Skeletal muscle satellite cell (primary cell): ENCODE results near the gene C2CD4C.
"Not testable (repeated sequence)": the region's sequence is repeated elsewhere in the genome, so short reads cannot be mapped to it uniquely, and the experiment has no call there.

Source experiments
- H3K27me3 ChIP-seq: 2 replicates; pipeline ENCODE4 v1.7.0; 2013; ENCODE audit warnings: low read length; ENCODE audit not compliant: control insufficient read depth, insufficient read depth
- H3K36me3 ChIP-seq: 2 replicates; pipeline ENCODE4 v1.7.0; 2013; ENCODE audit warnings: mild to moderate bottlenecking, control low read depth, low read length; ENCODE audit not compliant: insufficient read depth
- H3K4me1 ChIP-seq: 2 replicates; pipeline ENCODE4 v1.7.0; 2013; ENCODE audit warnings: low read length; ENCODE audit not compliant: control insufficient read depth, insufficient read depth
- H3K4me2 ChIP-seq: 2 replicates; pipeline ENCODE4 v1.7.0; 2013; ENCODE audit warnings: mild to moderate bottlenecking, low read length
- H3K4me3 ChIP-seq: 2 replicates; pipeline ENCODE4 v1.7.0; 2013; ENCODE audit warnings: low read length
- H3K9ac ChIP-seq: 2 replicates; pipeline ENCODE4 v1.7.0; 2013; ENCODE audit warnings: mild to moderate bottlenecking, low read depth, low read length, moderate library complexity
- H3K9me3 ChIP-seq: replicated peaks from 2 replicates; pipeline ENCODE4 v1.7.0; 2013; ENCODE audit warnings: mild to moderate bottlenecking, control low read depth, low read length

The C2CD4C gene

GRCh38 chr19:423691-424466 is 14.9 kb upstream of the C2CD4C start:
- Histone ChIP-seq H3K9ac (no peak overlapping the region), H3K4me3 (no peak overlapping the region), H3K4me1 (no peaks in the 10 kb centered on the region), H3K4me2 (no peak overlapping the region), H3K36me3 (no peaks in the 10 kb centered on the region), H3K9me3 (no peaks in the 10 kb centered on the region), H3K27me3 (peaks cover 6% of the 10 kb centered on the region)

GRCh38 chr19:422917-423226 is 13.9 kb upstream of the C2CD4C start:
- not testable (repeated sequence) for H3K9me3 ChIP-seq, H3K27me3 ChIP-seq, H3K4me2 ChIP-seq, H3K36me3 ChIP-seq, H3K4me3 ChIP-seq, H3K9ac ChIP-seq, H3K4me1 ChIP-seq

- peaks cover 6% of the 10 kb centered on the region for H3K27me3 ChIP-seq
- H3K9ac ChIP-seq = no peak overlapping the region
- H3K4me1 ChIP-seq = no peaks in the 10 kb centered on the region
- no peaks in the 10 kb centered on the region for H3K9me3 ChIP-seq
- no peak overlapping the region for H3K4me3 ChIP-seq
- no peaks in the 10 kb centered on the region for H3K36me3 ChIP-seq
- no peak overlapping the region for H3K4me2 ChIP-seq
Observed at GRCh38 chr19:422213-422916, 13.4 kb upstream of the C2CD4C start.

GRCh38 chr19:419721-420515 is 11.0 kb upstream of the C2CD4C start:
- peaks cover 8% of the 10 kb centered on the region for H3K27me3 ChIP-seq
- H3K4me3 ChIP-seq = no peak overlapping the region
- no peaks in the 10 kb centered on the region for H3K9me3 ChIP-seq
- no peaks in the 10 kb centered on the region for H3K4me1 ChIP-seq
- H3K36me3 ChIP-seq = no peaks in the 10 kb centered on the region
- no peak overlapping the region for H3K9ac ChIP-seq
- H3K4me2 ChIP-seq = no peak overlapping the region

GRCh38 chr19:418761-419671 is 10.1 kb upstream of the C2CD4C start:
- H3K27me3 ChIP-seq = peaks cover 9% of the 10 kb centered on the region

DNA sequence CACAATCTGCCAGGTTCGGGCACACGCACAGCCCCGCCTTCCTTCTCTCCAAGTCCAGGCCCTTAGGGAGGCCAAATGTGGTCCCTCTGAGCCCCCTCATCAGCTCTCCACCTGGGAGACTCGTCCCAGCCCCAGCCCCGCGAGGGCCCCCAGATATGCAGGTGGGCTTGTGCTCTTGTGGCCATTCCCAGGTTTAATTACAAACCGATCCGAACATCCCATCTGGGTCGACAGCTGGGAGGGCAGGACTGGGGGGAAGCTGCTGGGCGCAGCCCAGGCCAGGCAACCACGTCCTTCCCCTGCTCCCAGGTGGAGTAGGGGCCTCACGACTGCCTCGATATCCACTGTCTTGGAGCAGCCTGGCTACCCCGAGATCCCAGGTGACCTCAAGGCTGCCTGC is 7.5 kb upstream of the C2CD4C start:
- H3K4me2 ChIP-seq = no peak overlapping the region
- H3K36me3 ChIP-seq = no peaks in the 10 kb centered on the region

More at GRCh38 chr19:418761-419671, 10.1 kb upstream of the C2CD4C start:
- Histone ChIP-seq H3K9ac (no peak overlapping the region), H3K4me3 (no peak overlapping the region), H3K4me1 (no peaks in the 10 kb centered on the region), H3K36me3 (no peaks in the 10 kb centered on the region), H3K9me3 (no peaks in the 10 kb centered on the region), H3K4me2 (no peak overlapping the region)

DNA sequence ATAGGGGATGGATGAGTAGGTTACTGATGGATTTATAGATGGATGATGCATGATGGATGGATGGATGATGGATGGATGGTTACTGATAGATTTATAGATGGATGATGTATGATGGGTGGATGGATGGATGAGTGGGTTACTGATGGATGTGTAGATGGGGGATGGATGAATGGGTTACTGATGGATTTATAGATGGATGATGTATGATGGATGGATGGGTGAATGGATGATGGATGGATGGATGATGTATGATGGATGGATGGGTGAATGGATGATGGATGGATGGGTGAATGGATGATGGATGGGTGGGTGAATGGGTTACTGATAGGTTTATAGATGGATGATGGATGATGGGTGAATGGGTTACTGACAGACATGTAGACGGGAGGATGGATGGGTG is 6.3 kb upstream of the C2CD4C start:
- H3K9ac ChIP-seq = no peak overlapping the region
- H3K9me3 ChIP-seq = no peaks in the 10 kb centered on the region
- peaks cover 31% of the 10 kb centered on the region for H3K27me3 ChIP-seq
- H3K4me3 ChIP-seq = no peak overlapping the region
- H3K4me2 ChIP-seq = no peak overlapping the region
- H3K4me1 ChIP-seq = no peaks in the 10 kb centered on the region
- H3K36me3 ChIP-seq = no peaks in the 10 kb centered on the region

More for the DNA sequence above, 7.5 kb upstream of the C2CD4C start:
- Histone ChIP-seq H3K9me3 (no peaks in the 10 kb centered on the region), H3K4me1 (no peaks in the 10 kb centered on the region), H3K4me3 (no peak overlapping the region), H3K9ac (no peak overlapping the region), H3K27me3 (peaks cover 27% of the 10 kb centered on the region)

DNA sequence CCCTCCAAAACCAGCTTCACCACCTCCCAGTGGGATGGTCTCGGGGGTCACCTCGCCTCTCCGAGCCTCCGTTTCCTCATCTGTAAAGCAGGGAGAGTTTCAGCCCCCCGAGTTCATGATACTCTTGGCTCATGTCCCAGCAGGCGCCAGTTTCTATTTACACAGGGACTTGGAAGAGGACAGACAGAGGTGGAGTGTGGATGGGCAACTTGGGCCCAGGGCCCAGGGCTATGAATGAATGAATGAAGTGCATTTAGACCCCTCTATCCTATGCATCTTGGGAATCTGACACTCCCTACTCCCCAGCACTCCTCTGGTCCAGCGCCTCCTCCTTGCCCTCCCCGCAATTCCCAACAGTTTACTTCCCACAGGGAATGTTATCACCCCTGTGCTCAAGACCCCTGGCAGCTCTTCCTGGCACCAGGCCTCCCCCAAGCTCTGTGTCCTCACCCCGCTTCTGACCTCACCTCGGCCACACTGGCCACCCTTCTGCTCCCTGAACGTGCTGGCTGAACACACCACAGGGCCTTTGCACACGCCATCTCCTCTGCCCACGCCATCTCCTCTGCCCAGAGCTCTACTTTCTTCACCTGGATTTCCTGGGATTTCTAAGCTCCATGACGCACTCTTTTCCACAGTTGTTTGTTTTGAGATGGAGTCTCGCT is 4.9 kb upstream of the C2CD4C start:
- Histone ChIP-seq H3K9ac (no peak overlapping the region), H3K4me1 (peaks cover 2% of the 10 kb centered on the region), H3K4me2 (no peak overlapping the region), H3K27me3 (peaks cover 43% of the 10 kb centered on the region), H3K4me3 (no peak overlapping the region), H3K9me3 (no peaks in the 10 kb centered on the region), H3K36me3 (no peaks in the 10 kb centered on the region)

DNA sequence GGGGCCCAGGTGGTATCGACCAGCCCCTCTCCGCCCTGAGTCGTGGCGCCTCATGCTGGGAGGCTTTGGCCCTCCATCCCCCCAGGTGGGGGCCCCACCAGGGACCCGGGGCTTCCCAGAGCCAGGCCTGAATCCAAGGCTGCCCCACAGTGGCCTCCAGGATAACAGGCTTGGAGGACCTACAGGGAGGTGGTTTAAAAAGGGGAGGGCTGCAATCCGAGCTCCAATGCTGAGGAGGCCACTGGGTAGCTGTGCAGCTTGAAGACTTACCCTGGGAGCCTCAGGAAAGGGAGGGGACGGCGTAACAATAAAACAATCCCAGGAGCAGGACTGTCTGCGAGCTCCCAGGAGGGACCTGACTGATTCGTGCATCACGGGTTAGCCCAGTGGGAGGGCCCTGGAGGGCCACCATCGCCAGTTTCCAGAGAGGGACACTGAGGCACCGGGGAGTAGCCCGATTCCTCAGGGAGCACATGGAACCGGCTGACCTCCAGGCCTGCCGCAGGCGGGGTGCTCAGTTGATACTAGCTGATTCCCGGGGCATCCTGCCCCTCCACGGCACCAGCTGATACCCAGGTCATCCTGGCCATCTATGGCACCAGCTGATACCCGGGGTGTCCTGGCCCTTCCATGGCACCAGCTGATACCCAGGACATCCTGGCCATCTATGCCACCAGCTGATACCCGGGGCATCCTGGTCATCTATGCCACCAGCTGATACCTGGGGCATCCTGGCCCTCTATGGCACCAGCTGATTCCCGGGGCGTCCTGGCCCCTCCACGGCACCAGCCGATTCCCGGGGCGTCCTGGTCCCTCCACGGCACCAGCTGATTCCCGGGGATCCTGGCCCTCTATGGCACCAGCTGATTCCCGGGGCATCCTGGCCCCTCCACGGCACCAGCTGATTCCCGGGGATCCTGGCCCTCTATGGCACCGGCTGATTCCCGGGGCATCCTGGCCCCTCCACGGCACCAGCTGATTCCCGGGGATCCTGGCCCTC is 3.7 kb upstream of the C2CD4C start:
- Histone ChIP-seq H3K4me3 (no peak overlapping the region), H3K9me3 (no peaks in the 10 kb centered on the region), H3K4me1 (peaks cover 2% of the 10 kb centered on the region), H3K9ac (no peak overlapping the region), H3K4me2 (no peak overlapping the region), H3K27me3 (peaks cover 43% of the 10 kb centered on the region), H3K36me3 (no peaks in the 10 kb centered on the region)
